Measurements from ENCODE around the gene FOXP3.

Gene FOXP3

DNA sequence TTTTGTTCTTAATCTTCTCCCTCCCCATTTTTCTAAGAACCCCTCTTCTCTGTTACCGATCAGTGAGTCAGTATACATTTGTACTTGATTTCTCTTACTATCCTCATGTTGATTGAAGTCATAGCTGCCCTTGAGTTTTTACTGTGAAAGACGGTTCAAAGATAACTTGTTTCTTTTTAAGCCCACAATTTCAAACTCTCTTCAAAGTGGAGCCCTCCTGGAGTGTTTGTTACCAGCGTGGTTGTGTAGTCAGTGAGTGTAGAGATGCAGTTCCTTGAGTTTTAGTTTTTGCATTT is 13.0 kb upstream of the FOXP3 start:
- Histone ChIP-seq H3K27ac (no peak overlapping the region), H3K4me3 (ENCODE audit: low read depth, low read length) (no peak overlapping the region), H3K36me3 (replicated peaks) (no peaks in the 10 kb centered on the region), H3K27me3 (replicated peaks) (no peaks in the 10 kb centered on the region)
- no peak for TF ChIP-seq CTCF (IDR thresholded peaks at IDR 0.05; ENCODE audit: low read depth, low read length, missing control alignments)
- in situ Hi-C loops (cut with HindIII; ENCODE audit: low pct_ligation_motif_present, low sequenced_read_pairs), result no loop called here
- no peak for DNase-seq

GRCh38 chrX:49276671-49277534 is 12.4 kb upstream of the FOXP3 start:
- DNase-seq, result no peak
- no peak overlapping the region for H3K4me3 ChIP-seq (ENCODE audit: low read depth, low read length)
- TF ChIP-seq CTCF (IDR thresholded peaks at IDR 0.05; ENCODE audit: low read depth, low read length, missing control alignments), result no peak
- H3K27me3 ChIP-seq (replicated peaks), result no peaks in the 10 kb centered on the region
- H3K27ac ChIP-seq, result no peak overlapping the region
- no peaks in the 10 kb centered on the region for H3K36me3 ChIP-seq (replicated peaks)
- in situ Hi-C loops (cut with HindIII; ENCODE audit: low pct_ligation_motif_present, low sequenced_read_pairs), result no loop called here

DNA sequence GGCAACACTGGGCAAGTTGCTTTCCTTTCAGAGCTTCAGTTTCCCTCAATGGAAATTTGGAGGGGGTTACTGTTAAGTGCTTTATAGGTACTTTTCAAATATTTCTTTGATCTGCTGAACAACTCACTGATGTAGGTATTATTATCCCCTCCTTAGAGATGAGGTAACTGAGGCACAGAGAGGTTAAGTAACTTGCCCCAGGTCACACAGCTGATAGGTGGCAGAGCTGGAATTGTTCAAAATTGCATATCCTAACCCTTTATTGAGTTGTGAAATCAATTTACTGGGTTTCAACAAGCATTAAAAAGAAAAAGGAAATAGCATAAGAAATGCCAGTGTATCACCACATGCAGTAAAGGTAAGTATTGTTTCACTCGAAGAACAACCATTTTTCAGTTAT is 11.7 kb upstream of the FOXP3 start:
- TF ChIP-seq CTCF (IDR thresholded peaks at IDR 0.05; ENCODE audit: low read depth, low read length, missing control alignments), result no peak
- Histone ChIP-seq H3K4me3 (ENCODE audit: low read depth, low read length) (no peak overlapping the region), H3K27ac (no peak overlapping the region), H3K36me3 (replicated peaks) (no peaks in the 10 kb centered on the region), H3K27me3 (replicated peaks) (no peaks in the 10 kb centered on the region)
- in situ Hi-C loops (cut with HindIII; ENCODE audit: low pct_ligation_motif_present, low sequenced_read_pairs), result no loop called here
- DNase-seq, result no peak

DNA sequence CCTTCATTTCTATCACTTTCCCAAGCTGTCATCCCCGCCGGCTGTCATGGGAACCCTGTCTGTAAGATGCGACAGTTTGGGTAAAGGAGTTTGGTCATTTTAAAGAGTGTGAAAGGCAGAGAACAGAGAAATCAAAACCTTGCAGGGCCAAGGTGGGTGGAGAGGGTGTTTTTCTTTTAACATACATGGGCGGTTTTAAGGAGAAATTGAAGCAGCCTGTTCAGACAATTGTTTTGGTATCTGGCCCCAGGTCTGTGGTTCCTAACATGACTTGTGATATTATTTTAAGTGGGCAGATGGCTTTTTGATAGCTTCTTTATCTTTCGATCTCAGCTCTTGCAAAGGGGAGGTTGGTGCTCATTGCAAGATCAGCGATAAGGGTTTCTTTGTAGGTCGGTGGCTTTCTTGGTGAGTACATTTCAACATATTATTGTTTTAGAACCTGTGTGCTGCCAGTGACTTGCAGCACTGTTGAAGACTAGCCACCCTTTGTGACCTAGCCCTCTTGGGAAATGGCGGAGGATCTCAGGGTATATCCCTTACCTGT is 8.7 kb upstream of the FOXP3 start:
- Histone ChIP-seq H3K27me3 (replicated peaks) (no peaks in the 10 kb centered on the region), H3K36me3 (replicated peaks) (no peaks in the 10 kb centered on the region), H3K4me3 (ENCODE audit: low read depth, low read length) (no peak overlapping the region), H3K27ac (no peak overlapping the region)
- in situ Hi-C loops (cut with HindIII; ENCODE audit: low pct_ligation_motif_present, low sequenced_read_pairs), result no loop called here
- no peak for DNase-seq
- no peak for TF ChIP-seq CTCF (IDR thresholded peaks at IDR 0.05; ENCODE audit: low read depth, low read length, missing control alignments)

DNA sequence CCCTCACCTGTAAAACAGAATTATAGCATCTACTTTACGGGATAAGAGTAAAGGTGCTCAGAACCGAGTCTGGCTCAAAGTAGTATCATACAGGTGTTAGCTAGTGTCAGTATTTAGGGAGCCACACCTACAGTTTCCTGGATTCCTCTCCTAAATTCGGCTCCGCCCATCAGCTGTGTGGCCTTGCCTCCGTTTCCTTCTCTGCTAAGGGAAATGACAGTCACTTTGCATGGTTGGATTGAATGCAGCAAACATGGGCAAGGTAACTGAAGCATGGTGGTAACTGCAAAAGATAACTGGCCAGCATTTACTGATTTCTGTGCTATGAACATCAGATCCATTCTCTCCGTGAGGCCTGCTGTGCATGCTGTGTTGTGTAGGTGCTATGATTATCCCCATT is 7.9 kb upstream of the FOXP3 start:
- TF ChIP-seq CTCF (IDR thresholded peaks at IDR 0.05; ENCODE audit: low read depth, low read length, missing control alignments), result no peak
- H3K4me3 ChIP-seq (ENCODE audit: low read depth, low read length), result no peak overlapping the region
- no peak overlapping the region for H3K27ac ChIP-seq
- no peak for DNase-seq
- H3K36me3 ChIP-seq (replicated peaks), result no peaks in the 10 kb centered on the region
- in situ Hi-C loops (cut with HindIII; ENCODE audit: low pct_ligation_motif_present, low sequenced_read_pairs), result no loop called here
- no peaks in the 10 kb centered on the region for H3K27me3 ChIP-seq (replicated peaks)

DNA sequence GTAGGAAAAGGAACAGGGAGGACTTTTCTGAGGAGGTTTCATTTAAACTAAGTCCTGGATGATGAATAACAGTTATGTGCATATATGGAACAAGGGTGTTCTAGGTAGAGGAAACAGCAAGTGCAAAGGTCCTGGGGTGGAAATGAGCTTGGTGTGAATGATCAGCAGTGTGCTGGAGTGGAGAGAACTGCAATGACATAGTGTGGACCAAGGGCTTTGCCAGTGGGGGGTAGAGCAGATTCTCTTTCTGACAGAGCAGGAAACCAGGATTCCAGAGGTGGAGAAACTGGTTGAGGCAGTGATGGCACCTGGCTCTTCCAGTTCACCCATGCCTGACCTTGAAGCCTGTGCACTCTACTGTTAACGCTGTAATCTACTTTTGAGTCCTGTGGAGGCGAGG is 6.8 kb upstream of the FOXP3 start:
- H3K4me3 ChIP-seq (ENCODE audit: low read depth, low read length), result no peak overlapping the region
- H3K27ac ChIP-seq, result no peak overlapping the region
- no peaks in the 10 kb centered on the region for H3K36me3 ChIP-seq (replicated peaks)
- DNase-seq, result no peak
- H3K27me3 ChIP-seq (replicated peaks), result no peaks in the 10 kb centered on the region
- no peak for TF ChIP-seq CTCF (IDR thresholded peaks at IDR 0.05; ENCODE audit: low read depth, low read length, missing control alignments)
- in situ Hi-C loops (cut with HindIII; ENCODE audit: low pct_ligation_motif_present, low sequenced_read_pairs), result no loop called here
